Measurements from ENCODE around the gene PRG3. TPM values are rescaled to one million over a fixed set of nuclear protein-coding genes. Genes with fewer than 3 reads are reported as not detected.

The PRG3 gene
- total and polyA plus RNA-seq, 2 donors from 2014 or later = not detected

GRCh38 chr11:57421805-57422204, 40.9 kb upstream of the PRG3 start:
- no peak for DNase-seq
- H3K9ac ChIP-seq (ENCODE audit: low read length in 3 of 3) = no peak overlapping the region
- intact Hi-C loops (cut with DNase I) = no loop called here
- H3K27me3 ChIP-seq (ENCODE audit: control insufficient read depth, insufficient read depth, low read length) = no peaks in the 10 kb centered on the region
- H3K4me1 ChIP-seq (ENCODE audit: control insufficient read depth in 2 of 3, insufficient read depth in 2 of 3, low read depth in 1 of 3, low read length in 3 of 3) = peaks cover 4 to 22% (median 11%) of the 10 kb centered on the region in 3 donors
- no peak overlapping the region for H3K4me3 ChIP-seq (ENCODE audit: low read length in 3 of 3)
- peaks cover 0 to 4% (median 2%) of the 10 kb centered on the region in 3 donors for H3K36me3 ChIP-seq (ENCODE audit: control insufficient read depth in 2 of 3, insufficient read depth in 3 of 3, low read length in 3 of 3)
- no peak for FAIRE-seq
- no peaks in the 10 kb centered on the region for H3K9me3 ChIP-seq (ENCODE audit: control insufficient read depth in 2 of 3, insufficient read depth in 1 of 3, low read length in 3 of 3)
- no peak for TF ChIP-seq CTCF (IDR thresholded peaks at IDR 0.05; ENCODE audit: borderline replicate concordance, extremely low read depth, insufficient read depth)
- no peak overlapping the region for H3K27ac ChIP-seq (ENCODE audit: low read depth in 2 of 2, low read length in 2 of 2)

- FAIRE-seq (no peak), DNase-seq (no peak)
- Histone ChIP-seq H3K36me3 (ENCODE audit: control insufficient read depth in 2 of 3, insufficient read depth in 3 of 3, low read length in 3 of 3) (peaks cover 0 to 4% (median 2%) of the 10 kb centered on the region in 3 donors), H3K9ac (ENCODE audit: low read length in 3 of 3) (no peak overlapping the region), H3K9me3 (ENCODE audit: control insufficient read depth in 2 of 3, insufficient read depth in 1 of 3, low read length in 3 of 3) (no peaks in the 10 kb centered on the region), H3K4me3 (ENCODE audit: low read length in 3 of 3) (no peak overlapping the region), H3K27me3 (ENCODE audit: control insufficient read depth, insufficient read depth, low read length) (no peaks in the 10 kb centered on the region), H3K27ac (ENCODE audit: low read depth in 2 of 2, low read length in 2 of 2) (no peak overlapping the region), H3K4me1 (ENCODE audit: control insufficient read depth in 2 of 3, insufficient read depth in 2 of 3, low read depth in 1 of 3, low read length in 3 of 3) (peaks cover under 1 to 19% (median 11%) of the 10 kb centered on the region in 3 donors)
- TF ChIP-seq CTCF (IDR thresholded peaks at IDR 0.05; ENCODE audit: borderline replicate concordance, extremely low read depth, insufficient read depth) = no peak
- intact Hi-C loops (cut with DNase I) = no loop called here
Observed at GRCh38 chr11:57421066-57421465, 40.1 kb upstream of the PRG3 start.

GRCh38 chr11:57419146-57419545, 38.2 kb upstream of the PRG3 start:
- DNase-seq = no peak
- Histone ChIP-seq H3K27me3 (ENCODE audit: control insufficient read depth, insufficient read depth, low read length) (no peaks in the 10 kb centered on the region), H3K27ac (ENCODE audit: low read depth in 2 of 2, low read length in 2 of 2) (no peak overlapping the region), H3K9ac (ENCODE audit: low read length in 3 of 3) (no peak overlapping the region), H3K4me1 (ENCODE audit: control insufficient read depth in 2 of 3, insufficient read depth in 2 of 3, low read depth in 1 of 3, low read length in 3 of 3) (peaks cover 0 to 4% (median 0%) of the 10 kb centered on the region in 3 donors), H3K4me3 (ENCODE audit: low read length in 3 of 3) (no peak overlapping the region), H3K9me3 (ENCODE audit: control insufficient read depth in 2 of 3, insufficient read depth in 1 of 3, low read length in 3 of 3) (no peaks in the 10 kb centered on the region), H3K36me3 (ENCODE audit: control insufficient read depth in 2 of 3, insufficient read depth in 3 of 3, low read length in 3 of 3) (peaks cover 0 to 6% (median 4%) of the 10 kb centered on the region in 3 donors)
- intact Hi-C loops (cut with DNase I) = no loop called here
- TF ChIP-seq CTCF (IDR thresholded peaks at IDR 0.05; ENCODE audit: borderline replicate concordance, extremely low read depth, insufficient read depth) = no peak
- no peak for FAIRE-seq

GRCh38 chr11:57418131-57418530, 37.2 kb upstream of the PRG3 start:
- Histone ChIP-seq H3K4me1 (ENCODE audit: control insufficient read depth in 2 of 3, insufficient read depth in 2 of 3, low read depth in 1 of 3, low read length in 3 of 3) (peaks cover 0 to 2% (median 0%) of the 10 kb centered on the region in 3 donors), H3K27me3 (ENCODE audit: control insufficient read depth, insufficient read depth, low read length) (no peaks in the 10 kb centered on the region), H3K4me3 (ENCODE audit: low read length in 3 of 3) (no peak overlapping the region), H3K27ac (ENCODE audit: low read depth in 2 of 2, low read length in 2 of 2) (no peak overlapping the region), H3K9ac (ENCODE audit: low read length in 3 of 3) (no peak overlapping the region), H3K36me3 (ENCODE audit: control insufficient read depth in 2 of 3, insufficient read depth in 3 of 3, low read length in 3 of 3) (peaks cover 0 to 6% (median 4%) of the 10 kb centered on the region in 3 donors), H3K9me3 (ENCODE audit: control insufficient read depth in 2 of 3, insufficient read depth in 1 of 3, low read length in 3 of 3) (no peaks in the 10 kb centered on the region)
- FAIRE-seq (no peak), DNase-seq (no peak)
- no peak for TF ChIP-seq CTCF (IDR thresholded peaks at IDR 0.05; ENCODE audit: borderline replicate concordance, extremely low read depth, insufficient read depth)
- intact Hi-C loops (cut with DNase I) = no loop called here

Data from kidney (tissue), 14 donors.